Measurements from ENCODE around the gene TMEM213.

Gene TMEM213

DNA sequence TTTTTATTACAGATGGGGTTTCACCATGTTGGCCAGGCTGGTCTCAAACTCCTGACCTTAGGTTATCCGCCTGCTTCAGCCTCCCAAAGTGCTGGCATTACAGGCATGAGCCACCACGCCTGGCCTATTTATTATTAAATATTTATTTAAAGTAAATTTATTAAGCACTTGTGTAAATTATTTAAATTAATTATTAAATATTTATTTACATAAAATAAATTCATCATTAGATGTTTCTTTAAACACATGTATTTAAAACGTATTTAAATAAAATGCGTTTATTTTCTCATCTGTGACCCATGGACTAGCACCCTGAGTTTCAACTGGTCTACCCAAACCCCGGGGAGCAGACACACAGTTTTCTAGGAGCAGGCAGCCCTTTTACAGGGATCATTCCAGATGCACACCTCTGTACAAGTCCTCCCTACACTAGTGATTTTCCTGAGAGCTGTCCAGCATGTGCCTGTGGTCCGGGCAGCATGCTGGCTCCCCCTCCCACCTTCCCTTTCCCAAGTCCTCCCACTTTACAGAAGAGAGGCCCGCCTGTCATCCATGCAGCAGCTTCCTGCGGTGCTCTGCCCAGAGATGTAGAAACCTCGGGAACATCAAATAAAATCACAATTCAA, 89.4 kb downstream of the TMEM213 start:
- H3K27me3 Mint-ChIP-seq, result no peaks in the 10 kb centered on the region
- no peak overlapping the region for H3K27ac Mint-ChIP-seq
- H3K36me3 Mint-ChIP-seq (ENCODE audit: low read depth), result no peaks in the 10 kb centered on the region
- no peaks in the 10 kb centered on the region for H3K9me3 Mint-ChIP-seq
- H3K4me1 Mint-ChIP-seq (ENCODE audit: low read depth), result peaks cover 16% of the 10 kb centered on the region
- H3K4me3 Mint-ChIP-seq, result no peak overlapping the region
